ENCODE data around the gene PRSS56. TPM values are rescaled to one million over a fixed set of nuclear protein-coding genes. Genes with fewer than 3 reads are reported as not detected.

The PRSS56 gene
- total RNA-seq, 2 donors from 2014 or later: not detected

DNA sequence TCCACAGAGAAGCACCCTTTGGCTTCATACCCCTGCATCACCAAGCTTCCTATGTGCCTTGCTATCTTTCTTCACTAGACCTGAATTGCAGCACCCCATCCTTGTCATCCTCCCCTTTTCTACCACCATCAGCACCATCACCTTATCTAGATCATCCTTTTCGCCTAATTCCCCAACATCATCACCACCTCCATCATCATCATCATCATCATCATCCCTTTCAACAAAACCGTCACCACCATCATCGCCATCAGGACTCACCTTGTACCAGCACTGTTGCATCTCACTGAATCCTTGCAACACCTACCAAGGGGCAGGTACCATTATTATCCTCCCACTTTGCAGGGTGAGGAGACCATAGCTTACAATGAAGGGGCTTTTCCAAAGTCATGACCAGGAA is 21.7 kb upstream of the PRSS56 start:
- no peaks in the 10 kb centered on the region for H3K9me3 Mint-ChIP-seq
- peaks cover 20% of the 10 kb centered on the region for H3K27me3 ChIP-seq (ENCODE audit: control insufficient read depth, insufficient read depth, low read length, poor library complexity, severe bottlenecking)
- 93 to 100% methylated on average over 1 to 3 of the region's 3 CpGs for WGBS, 2 experiments (ENCODE audit: insufficient coverage in 1 of 2, insufficient read length in 1 of 2)

GRCh38 chr2:232501331-232501771 is 18.8 kb upstream of the PRSS56 start:
- Mint-ChIP-seq H3K4me3 (no peak overlapping the region), H3K4me1 (peaks cover 4% of the 10 kb centered on the region), H3K36me3 (ENCODE audit: low read depth) (no peaks in the 10 kb centered on the region), H3K9me3 (no peaks in the 10 kb centered on the region), H3K27ac (no peak overlapping the region), H3K27me3 (ENCODE audit: insufficient read depth) (peaks cover 56% of the 10 kb centered on the region)
- WGBS, 2 experiments (ENCODE audit: insufficient coverage in 1 of 2, insufficient read length in 1 of 2): 87 to 94% methylated on average over 7 to 9 of the region's 9 CpGs
- Histone ChIP-seq H3K27me3 (ENCODE audit: control insufficient read depth, insufficient read depth, low read length, poor library complexity, severe bottlenecking) (peaks cover 49% of the 10 kb centered on the region), H3K9me3 (ENCODE audit: control insufficient read depth, low read length) (no peaks in the 10 kb centered on the region), H3K9ac (ENCODE audit: extremely low read depth, low read length, poor library complexity, severe bottlenecking) (no peak overlapping the region), H3K36me3 (ENCODE audit: control insufficient read depth, insufficient read depth, low read length) (no peaks in the 10 kb centered on the region), H3K4me3 (ENCODE audit: low read length) (no peak overlapping the region), H3K27ac (ENCODE audit: low read depth, low read length) (no peak overlapping the region), H3K4me1 (ENCODE audit: control insufficient read depth, insufficient read depth, low read length) (peaks cover 3% of the 10 kb centered on the region)
- TF ChIP-seq CTCF (conservative IDR thresholded peaks at IDR 0.05): no peak
- no peak for DNase-seq

More for the DNA sequence above, 21.7 kb upstream of the PRSS56 start:
- peaks cover 28% of the 10 kb centered on the region for H3K27me3 Mint-ChIP-seq (ENCODE audit: insufficient read depth)
- no peaks in the 10 kb centered on the region for H3K9me3 ChIP-seq (ENCODE audit: control insufficient read depth, low read length)
- peaks cover 6% of the 10 kb centered on the region for H3K4me1 Mint-ChIP-seq
- no peak for TF ChIP-seq CTCF (conservative IDR thresholded peaks at IDR 0.05)
- H3K36me3 Mint-ChIP-seq (ENCODE audit: low read depth): no peaks in the 10 kb centered on the region
- no peak overlapping the region for H3K27ac ChIP-seq (ENCODE audit: low read depth, low read length)
- H3K4me3 ChIP-seq (ENCODE audit: low read length): no peak overlapping the region
- no peak for DNase-seq
- H3K9ac ChIP-seq (ENCODE audit: extremely low read depth, low read length, poor library complexity, severe bottlenecking): no peak overlapping the region
- no peak overlapping the region for H3K27ac Mint-ChIP-seq
- no peaks in the 10 kb centered on the region for H3K36me3 ChIP-seq (ENCODE audit: control insufficient read depth, insufficient read depth, low read length)
- H3K4me1 ChIP-seq (ENCODE audit: control insufficient read depth, insufficient read depth, low read length): peaks cover 3% of the 10 kb centered on the region
- no peak overlapping the region for H3K4me3 Mint-ChIP-seq

GRCh38 chr2:232501794-232502390 is 18.3 kb upstream of the PRSS56 start:
- no peaks in the 10 kb centered on the region for H3K9me3 ChIP-seq (ENCODE audit: control insufficient read depth, low read length)
- Mint-ChIP-seq H3K27me3 (ENCODE audit: insufficient read depth) (peaks cover 61% of the 10 kb centered on the region), H3K36me3 (ENCODE audit: low read depth) (no peaks in the 10 kb centered on the region), H3K27ac (no peak overlapping the region), H3K4me1 (peaks cover 4% of the 10 kb centered on the region), H3K9me3 (no peaks in the 10 kb centered on the region), H3K4me3 (peak overlapping the region; percentile 55)
- H3K4me1 ChIP-seq (ENCODE audit: control insufficient read depth, insufficient read depth, low read length): peaks cover 3% of the 10 kb centered on the region
- no peak for TF ChIP-seq CTCF (conservative IDR thresholded peaks at IDR 0.05)
- H3K27ac ChIP-seq (ENCODE audit: low read depth, low read length): no peak overlapping the region
- WGBS, 2 experiments (ENCODE audit: insufficient coverage in 1 of 2, insufficient read length in 1 of 2): 30 to 38% methylated on average over 4 to 10 of the region's 10 CpGs
- H3K4me3 ChIP-seq (ENCODE audit: low read length): no peak overlapping the region
- DNase-seq: no peak
- peaks cover 55% of the 10 kb centered on the region for H3K27me3 ChIP-seq (ENCODE audit: control insufficient read depth, insufficient read depth, low read length, poor library complexity, severe bottlenecking)
- no peak overlapping the region for H3K9ac ChIP-seq (ENCODE audit: extremely low read depth, low read length, poor library complexity, severe bottlenecking)
- no peaks in the 10 kb centered on the region for H3K36me3 ChIP-seq (ENCODE audit: control insufficient read depth, insufficient read depth, low read length)
